IMR-90 (cell line): ENCODE data around the gene KDM2B. TPM values are rescaled to one million over a fixed set of nuclear protein-coding genes. Genes with fewer than 3 reads are reported as not detected.

Experiments
- ATAC-seq: fragments of 200-7000 bp; cut with Tn5 transposase; 2 replicates; pipeline ENCODE4 v1.9.1; 2020; ENCODE audit warnings: low read depth, mild to moderate bottlenecking, moderate library complexity
- BruUV-seq: library from RNA; stranded (reverse); fragments of 400-500 nt; replicated peaks from 2 replicates; lab custom pipeline; 2021; lab: Mats Ljungman, UMichigan
- CTCF ChIA-PET: fragments of 300-600 bp; formaldehyde crosslinking; extraction: SDS; loops from one replicate; lab custom pipeline; 2021; ENCODE audit warnings: antibody characterized with exemption; lab: Yijun Ruan, JAX
- POLR2A ChIA-PET: fragments of 300-600 bp; sonication (Branson Sonifier 250); formaldehyde crosslinking; loops from one replicate; lab custom pipeline; 2022; ENCODE audit warnings: antibody characterized with exemption; ENCODE audit not compliant: unreplicated experiment; lab: Charles Lee
- DNase-seq: peaks from one replicate; pipeline ENCODE4 v3.0.0; 2013
- H2AFZ ChIP-seq: replicated peaks from 2 replicates; pipeline ENCODE3; 2013; ENCODE audit warnings: low read length, mild to moderate bottlenecking; ENCODE audit not compliant: poor library complexity
- H2AK5ac ChIP-seq: 2 replicates; pipeline ENCODE4 v1.6.1; 2013; ENCODE audit warnings: low read depth, low read length, inconsistent platforms
- H2AK9ac ChIP-seq: replicated peaks from 2 replicates; pipeline ENCODE3; 2013; ENCODE audit warnings: mild to moderate bottlenecking, low read depth, low read length, moderate library complexity; ENCODE audit not compliant: poor library complexity
- H2BK120ac ChIP-seq: 2 replicates; pipeline ENCODE4 v1.6.1; 2013; ENCODE audit warnings: low read depth, low read length, inconsistent platforms
- H2BK15ac ChIP-seq: 3 replicates; pipeline ENCODE4 v1.6.1; 2013; ENCODE audit warnings: low read depth, low read length, inconsistent platforms
- H2BK20ac ChIP-seq: 2 replicates; pipeline ENCODE4 v1.6.1; 2013; ENCODE audit warnings: low read depth, mild to moderate bottlenecking, inconsistent platforms, low read length, moderate library complexity
- H2BK5ac ChIP-seq: 2 replicates; pipeline ENCODE4 v1.6.1; 2013; ENCODE audit warnings: mild to moderate bottlenecking, low read depth, low read length, inconsistent platforms; ENCODE audit not compliant: poor library complexity, severe bottlenecking
- H3K14ac ChIP-seq: replicated peaks from 2 replicates; pipeline ENCODE4 v1.6.1; 2013; ENCODE audit warnings: low read depth, low read length, inconsistent platforms
- H3K18ac ChIP-seq: 2 replicates; pipeline ENCODE4 v1.6.1; 2013; ENCODE audit warnings: low read depth, low read length, control low read depth
- H3K23ac ChIP-seq: 2 replicates; pipeline ENCODE4 v1.6.1; 2013; ENCODE audit warnings: low read depth, low read length, inconsistent platforms
- H3K27ac ChIP-seq: 2 replicates; pipeline ENCODE4 v1.5.1; 2013; ENCODE audit warnings: mild to moderate bottlenecking, control low read depth, low read length; ENCODE audit not compliant: insufficient read depth
- H3K27me3 ChIP-seq: 2 replicates; pipeline ENCODE4 v1.6.1; 2013; ENCODE audit warnings: low read length; ENCODE audit not compliant: control insufficient read depth, insufficient read depth
- H3K36me3 ChIP-seq: 2 replicates; pipeline ENCODE4 v1.6.1; 2013; ENCODE audit warnings: low read length, mixed read lengths; ENCODE audit not compliant: control insufficient read depth, insufficient read depth
- H3K4ac ChIP-seq: 2 replicates; pipeline ENCODE4 v1.6.1; 2013; ENCODE audit warnings: low read depth, low read length, inconsistent platforms
- H3K4me1 ChIP-seq: 2 replicates; pipeline ENCODE4 v1.6.1; 2013; ENCODE audit warnings: low read length, mixed read lengths; ENCODE audit not compliant: control insufficient read depth, insufficient read depth
- H3K4me2 ChIP-seq: 2 replicates; pipeline ENCODE4 v1.6.1; 2013; ENCODE audit warnings: low read depth, mild to moderate bottlenecking, control low read depth, low read length, moderate library complexity
- H3K4me3 ChIP-seq: 2 replicates; pipeline ENCODE4 v1.5.1; 2013; ENCODE audit warnings: low read depth, mild to moderate bottlenecking, control low read depth, low read length, moderate library complexity; ENCODE audit not compliant: insufficient read depth
- H3K56ac ChIP-seq: 2 replicates; pipeline ENCODE4 v1.6.1; 2013; ENCODE audit warnings: low read length, inconsistent platforms; ENCODE audit not compliant: insufficient read depth; ENCODE audit errors: extremely low read depth
- H3K79me1 ChIP-seq, 2 experiments: 2 replicates each; pipeline ENCODE4 v1.6.1; 2013; ENCODE audit warnings: low read length in 2 of 2, inconsistent platforms in 1 of 2, low read depth in 1 of 2
- H3K9ac ChIP-seq: 2 replicates; pipeline ENCODE4 v1.6.1; 2013; ENCODE audit warnings: low read depth, low read length, control low read depth
- H3K9me1 ChIP-seq: 2 replicates; pipeline ENCODE4 v1.6.1; 2013; ENCODE audit warnings: low read length, inconsistent platforms; ENCODE audit not compliant: insufficient read depth
- H3K9me3 ChIP-seq: 2 replicates; pipeline ENCODE4 v1.6.1; 2013; ENCODE audit warnings: low read length; ENCODE audit not compliant: control insufficient read depth, insufficient read depth
- H4K20me1 ChIP-seq: 2 replicates; pipeline ENCODE4 v1.6.1; 2013; ENCODE audit warnings: low read length, inconsistent platforms; ENCODE audit not compliant: insufficient read depth
- H4K5ac ChIP-seq: 2 replicates; pipeline ENCODE4 v1.6.1; 2013; ENCODE audit warnings: mild to moderate bottlenecking, low read depth, low read length, control low read depth
- H4K8ac ChIP-seq, 2 experiments: 2 replicates each; pipeline ENCODE4 v1.6.1; 2013; ENCODE audit warnings: low read depth in 2 of 2, low read length in 2 of 2, control low read depth in 1 of 2, inconsistent platforms in 1 of 2
- H4K91ac ChIP-seq: 2 replicates; pipeline ENCODE4 v1.6.1; 2013; ENCODE audit warnings: low read depth, low read length, inconsistent platforms; ENCODE audit not compliant: insufficient read depth
- CEBPB ChIP-seq: IDR thresholded peaks from 2 replicates; pipeline ENCODE4 v1.6.1; 2012; ENCODE audit warnings: low read depth, low read length, improper control_type of control experiment
- CHD1 ChIP-seq: IDR thresholded peaks from 2 replicates; pipeline ENCODE4 v1.6.1; 2012; ENCODE audit warnings: low read depth, low read length, improper control_type of control experiment
- MAFK ChIP-seq: IDR thresholded peaks from 2 replicates; pipeline ENCODE4 v1.6.1; 2012; ENCODE audit warnings: low read depth, low read length, improper control_type of control experiment
- MAZ ChIP-seq: IDR thresholded peaks from 2 replicates; pipeline ENCODE4 v1.6.1; 2012; ENCODE audit warnings: low read depth, mild to moderate bottlenecking, low read length, improper control_type of control experiment, moderate library complexity, borderline replicate concordance
- NFE2L2 ChIP-seq: fragments of 150-350 bp; IDR thresholded peaks from 2 replicates; pipeline ENCODE4 v1.6.1; 2016; ENCODE audit warnings: low read depth, mild to moderate bottlenecking, low read length
- POLR2A ChIP-seq: IDR thresholded peaks from 2 replicates; pipeline ENCODE4 v1.6.1; 2012; ENCODE audit warnings: mild to moderate bottlenecking, low read depth, low read length
- RCOR1 ChIP-seq: IDR thresholded peaks from 2 replicates; pipeline ENCODE4 v1.6.1; 2012; ENCODE audit warnings: mild to moderate bottlenecking, low read length, improper control_type of control experiment; ENCODE audit not compliant: insufficient replicate concordance
- WGBS, 2 experiments: methylation state at CpG; one replicate each; pipeline versions ENCODE4 v1.1.5 to v1.1.7; 2013; ENCODE audit warnings: missing lambda C conversion rate in 2 of 2; ENCODE audit not compliant: insufficient read length in 1 of 2; ENCODE audit errors: extremely low coverage in 2 of 2; 5-methylcytosine and 5-hydroxymethylcytosine counted together
- dilution Hi-C: fragments of 300-500 bp; cut with HindIII; formaldehyde crosslinking; loops from one replicate; pipeline ENCODE4 v1.14.3; 2018; ENCODE audit warnings: low sequenced_read_pairs; ENCODE audit not compliant: unreplicated experiment
- in situ Hi-C: fragments of 300-500 bp; cut with MboI; formaldehyde crosslinking; loops from 3 replicates; pipeline ENCODE4 v1.14.3; 2019; ENCODE audit warnings: low sequenced_read_pairs, inconsistent platforms, mixed read lengths
- intact Hi-C: fragments of 100-400 bp; cut with micrococcal nuclease; formaldehyde crosslinking; loops from 2 replicates; pipeline ENCODE4 v1.10.0; 2022
- polyA plus RNA-seq, 3 experiments: library from polyadenylated mRNA; depleted of rRNA; stranded (reverse); fragments of >200 nt; gene quantifications; 2 replicates each; pipeline ENCODE4 v1.2.3, GENCODE V29; 2012; ENCODE audit warnings: low replicate concordance in 1 of 3
- total RNA-seq: library from RNA; depleted of rRNA; stranded (reverse); fragments of >200 nt; gene quantifications from 2 replicates; pipeline ENCODE4 v1.2.3, GENCODE V29; 2012
- TF ChIP-seq, protein P1 (sequence below): fragments of 150-350 bp; IDR thresholded peaks from 2 replicates; pipeline ENCODE4 v1.6.1; 2016; ENCODE audit warnings: low read depth, mild to moderate bottlenecking, low read length, moderate library complexity, borderline replicate concordance
- TF ChIP-seq, protein P2 (sequence below): conservative IDR thresholded peaks from 2 replicates; pipeline ENCODE4 v1.5.1; 2012; ENCODE audit warnings: mild to moderate bottlenecking, low read depth, low read length, improper control_type of control experiment

Gene KDM2B
- total and polyA plus RNA-seq, 2 of the 4 experiments (the other 2 are of a cell fraction), result 22.6 to 24.2 TPM

DNA sequence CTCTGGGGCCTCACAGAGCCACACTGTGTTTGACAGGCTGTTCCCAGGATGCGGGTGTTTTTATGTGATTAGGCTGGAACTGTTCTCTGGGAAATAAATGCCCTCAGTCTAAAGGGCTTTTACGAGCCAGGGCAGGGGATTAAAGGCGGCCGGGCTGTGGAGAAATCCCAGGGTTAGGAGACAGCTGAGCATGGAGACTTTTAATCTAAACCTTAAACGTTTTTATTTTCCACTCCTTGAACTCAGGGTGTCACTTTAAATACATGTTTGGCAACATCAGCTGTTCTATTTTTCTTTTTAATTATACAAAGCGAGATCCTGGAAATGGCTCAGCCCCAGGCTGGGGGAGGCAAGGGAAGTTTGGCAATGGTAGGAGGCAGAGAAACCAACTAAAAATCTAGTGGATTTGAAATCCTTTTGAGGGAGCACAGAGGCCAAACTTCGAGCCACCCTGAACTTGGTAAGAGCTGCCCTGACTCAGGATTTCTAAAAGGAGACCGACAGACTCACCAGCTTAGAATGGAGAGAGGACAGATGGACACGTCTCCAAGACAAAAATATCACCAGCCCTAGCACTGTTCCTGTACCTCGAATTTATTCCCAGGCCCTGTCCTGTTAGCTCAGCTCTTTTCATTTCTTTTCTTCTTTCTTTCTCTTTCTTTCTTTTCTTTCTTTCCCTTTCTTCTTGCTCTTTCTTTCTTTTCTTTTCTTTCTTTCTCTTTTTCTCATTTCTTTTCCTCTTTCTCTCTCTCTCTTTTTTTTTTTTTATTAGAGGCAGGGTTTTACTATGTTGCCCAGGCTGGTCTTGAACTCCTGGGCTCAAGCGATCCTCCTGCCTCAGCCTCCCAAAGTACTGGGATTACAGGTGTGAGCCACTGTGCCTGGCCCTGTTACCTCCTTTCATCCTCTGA is 29.7 kb upstream of the KDM2B start:
- H3K9me1 ChIP-seq, result no peaks in the 10 kb centered on the region
- in situ Hi-C loops (no loop called here), dilution Hi-C loops (no loop called here), intact Hi-C loops (loop anchor here (5.0 kb wide), 1 partner anchor 53 kb away; no protein-coding TSS in a partner anchor)
- H3K4me2 ChIP-seq, result peak overlapping the region; percentile 27
- H4K20me1 ChIP-seq, result no peaks in the 10 kb centered on the region
- ChIA-PET CTCF (interaction anchor here (0.9 kb wide), 1 partner anchor 58 kb away, joined by 3 read pairs; no protein-coding TSS in a partner anchor), POLR2A (interaction anchor here (0.5 kb wide), 1 partner anchor 77 kb away, joined by 25 read pairs; no protein-coding TSS in a partner anchor)
- H4K91ac ChIP-seq, result no peak overlapping the region
- H4K8ac ChIP-seq, result peak overlapping the region in 1 of 2 experiments; percentile 49; a peak in 1 of 4 replicates
- no peaks in the 10 kb centered on the region for H3K36me3 ChIP-seq
- H3K23ac ChIP-seq, result peak overlapping the region; percentile 31
- peak overlapping the region; percentile 39; the same call in 1 of the 2 replicates for H3K27ac ChIP-seq
- H3K14ac ChIP-seq, result peak overlapping the region; percentile 70
- peak overlapping the region; percentile 54 for H2AFZ ChIP-seq
- peak overlapping the region; percentile 2; the same call in 1 of the 2 replicates for H3K18ac ChIP-seq
- no peak overlapping the region for H2AK9ac ChIP-seq
- H2BK120ac ChIP-seq, result peak overlapping the region; percentile 42
- H4K5ac ChIP-seq, result no peak overlapping the region; the same call in 1 of the 2 replicates
- H3K4me1 ChIP-seq, result peaks cover 4% of the 10 kb centered on the region; the same call in 1 of the 2 replicates
- H2BK5ac ChIP-seq, result no peak overlapping the region
- H3K9ac ChIP-seq, result peak overlapping the region; percentile 64
- DNase-seq (peak; percentile 43), ATAC-seq (peak; percentile 76)
- TF ChIP-seq NFE2L2 (no peak), MAFK (no peak), CEBPB (no peak), MAZ (no peak), POLR2A (no peak), RCOR1 (no peak), CHD1 (no peak)
- TF ChIP-seq, protein P1, sequence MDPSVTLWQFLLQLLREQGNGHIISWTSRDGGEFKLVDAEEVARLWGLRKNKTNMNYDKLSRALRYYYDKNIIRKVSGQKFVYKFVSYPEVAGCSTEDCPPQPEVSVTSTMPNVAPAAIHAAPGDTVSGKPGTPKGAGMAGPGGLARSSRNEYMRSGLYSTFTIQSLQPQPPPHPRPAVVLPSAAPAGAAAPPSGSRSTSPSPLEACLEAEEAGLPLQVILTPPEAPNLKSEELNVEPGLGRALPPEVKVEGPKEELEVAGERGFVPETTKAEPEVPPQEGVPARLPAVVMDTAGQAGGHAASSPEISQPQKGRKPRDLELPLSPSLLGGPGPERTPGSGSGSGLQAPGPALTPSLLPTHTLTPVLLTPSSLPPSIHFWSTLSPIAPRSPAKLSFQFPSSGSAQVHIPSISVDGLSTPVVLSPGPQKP, result no peak
- TF ChIP-seq, protein P2, sequence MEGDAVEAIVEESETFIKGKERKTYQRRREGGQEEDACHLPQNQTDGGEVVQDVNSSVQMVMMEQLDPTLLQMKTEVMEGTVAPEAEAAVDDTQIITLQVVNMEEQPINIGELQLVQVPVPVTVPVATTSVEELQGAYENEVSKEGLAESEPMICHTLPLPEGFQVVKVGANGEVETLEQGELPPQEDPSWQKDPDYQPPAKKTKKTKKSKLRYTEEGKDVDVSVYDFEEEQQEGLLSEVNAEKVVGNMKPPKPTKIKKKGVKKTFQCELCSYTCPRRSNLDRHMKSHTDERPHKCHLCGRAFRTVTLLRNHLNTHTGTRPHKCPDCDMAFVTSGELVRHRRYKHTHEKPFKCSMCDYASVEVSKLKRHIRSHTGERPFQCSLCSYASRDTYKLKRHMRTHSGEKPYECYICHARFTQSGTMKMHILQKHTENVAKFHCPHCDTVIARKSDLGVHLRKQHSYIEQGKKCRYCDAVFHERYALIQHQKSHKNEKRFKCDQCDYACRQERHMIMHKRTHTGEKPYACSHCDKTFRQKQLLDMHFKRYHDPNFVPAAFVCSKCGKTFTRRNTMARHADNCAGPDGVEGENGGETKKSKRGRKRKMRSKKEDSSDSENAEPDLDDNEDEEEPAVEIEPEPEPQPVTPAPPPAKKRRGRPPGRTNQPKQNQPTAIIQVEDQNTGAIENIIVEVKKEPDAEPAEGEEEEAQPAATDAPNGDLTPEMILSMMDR, result no peak
- no TSS peak for BruUV-seq
- H2BK20ac ChIP-seq, result no peak overlapping the region
- no peak overlapping the region for H3K56ac ChIP-seq
- peak overlapping the region; percentile 82; the same call in 1 of the 2 replicates for H2AK5ac ChIP-seq
- H3K4ac ChIP-seq, result peak overlapping the region; percentile 15; the same call in 1 of the 2 replicates
- no peaks in the 10 kb centered on the region for H3K9me3 ChIP-seq
- no peaks in the 10 kb centered on the region for H3K27me3 ChIP-seq
- 0 out of 3 replicates have a peak overlapping the region, but pooled peaks have one; percentile 59 for H2BK15ac ChIP-seq
- H3K79me1 ChIP-seq, result no peaks in the 10 kb centered on the region
- H3K4me3 ChIP-seq, result no peak overlapping the region
- WGBS, 2 experiments, result no CpG with 5 or more reads among the region's 11 CpGs
